ENCODE measurements around the gene PHRF1.
A peak's percentile ranks its signal among the peaks of the same experiment; 100 is the strongest.

Gene PHRF1

DNA sequence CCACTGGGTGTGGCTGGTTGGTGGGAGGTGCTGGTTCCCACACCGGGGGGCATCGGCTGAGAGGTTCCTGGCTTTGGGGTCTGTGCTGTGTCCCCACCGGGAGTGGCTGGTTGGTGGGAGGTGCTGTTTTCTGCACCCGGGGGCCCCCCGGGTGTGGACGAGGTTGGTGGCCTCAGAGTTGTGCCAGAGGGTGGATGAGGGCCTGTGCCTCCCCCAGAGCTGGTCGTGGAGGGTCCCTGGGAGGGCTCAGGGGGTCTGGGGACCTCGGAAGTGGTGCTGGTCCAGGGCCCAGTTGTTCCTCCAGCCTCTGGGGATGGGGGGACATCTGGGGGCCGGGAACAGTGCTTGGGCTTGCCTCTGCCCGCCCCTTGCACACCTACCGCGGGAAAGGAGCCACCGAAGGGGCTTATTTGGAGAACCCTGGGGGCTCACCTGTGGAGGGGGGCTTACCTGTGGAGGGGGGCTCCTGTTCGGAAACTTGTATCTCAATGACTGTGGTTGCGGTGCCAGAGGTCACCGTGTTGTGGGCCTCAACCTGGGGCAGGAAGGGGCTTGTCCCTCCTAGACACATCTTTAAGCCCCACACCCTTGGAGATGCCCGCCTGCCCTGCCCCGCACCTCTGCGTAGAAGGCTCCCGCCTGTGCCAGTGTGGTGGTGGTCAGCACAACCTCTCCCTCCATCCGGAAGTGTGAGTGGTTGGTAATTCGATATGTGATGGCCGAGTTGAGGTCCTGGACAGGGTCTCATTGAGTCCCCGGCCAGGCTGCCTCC lies 42.8 kb downstream of the PHRF1 start:
- no peak for DNase-seq (ENCODE audit: extremely low read depth, insufficient read length)
- TF ChIP-seq, protein P1, sequence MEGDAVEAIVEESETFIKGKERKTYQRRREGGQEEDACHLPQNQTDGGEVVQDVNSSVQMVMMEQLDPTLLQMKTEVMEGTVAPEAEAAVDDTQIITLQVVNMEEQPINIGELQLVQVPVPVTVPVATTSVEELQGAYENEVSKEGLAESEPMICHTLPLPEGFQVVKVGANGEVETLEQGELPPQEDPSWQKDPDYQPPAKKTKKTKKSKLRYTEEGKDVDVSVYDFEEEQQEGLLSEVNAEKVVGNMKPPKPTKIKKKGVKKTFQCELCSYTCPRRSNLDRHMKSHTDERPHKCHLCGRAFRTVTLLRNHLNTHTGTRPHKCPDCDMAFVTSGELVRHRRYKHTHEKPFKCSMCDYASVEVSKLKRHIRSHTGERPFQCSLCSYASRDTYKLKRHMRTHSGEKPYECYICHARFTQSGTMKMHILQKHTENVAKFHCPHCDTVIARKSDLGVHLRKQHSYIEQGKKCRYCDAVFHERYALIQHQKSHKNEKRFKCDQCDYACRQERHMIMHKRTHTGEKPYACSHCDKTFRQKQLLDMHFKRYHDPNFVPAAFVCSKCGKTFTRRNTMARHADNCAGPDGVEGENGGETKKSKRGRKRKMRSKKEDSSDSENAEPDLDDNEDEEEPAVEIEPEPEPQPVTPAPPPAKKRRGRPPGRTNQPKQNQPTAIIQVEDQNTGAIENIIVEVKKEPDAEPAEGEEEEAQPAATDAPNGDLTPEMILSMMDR (IDR thresholded peaks at IDR 0.05; ENCODE audit: insufficient read depth, low read length, poor library complexity, severe bottlenecking), result no peak
- peaks cover 7% of the 10 kb centered on the region for H3K36me3 ChIP-seq (ENCODE audit: control insufficient read depth, insufficient read depth, low read length)
- no peaks in the 10 kb centered on the region for H3K27me3 ChIP-seq (replicated peaks; ENCODE audit: control insufficient read depth, insufficient read depth, low read length)
- H3K4me3 ChIP-seq (replicated peaks; ENCODE audit: low read depth, low read length), result no peak overlapping the region

DNA sequence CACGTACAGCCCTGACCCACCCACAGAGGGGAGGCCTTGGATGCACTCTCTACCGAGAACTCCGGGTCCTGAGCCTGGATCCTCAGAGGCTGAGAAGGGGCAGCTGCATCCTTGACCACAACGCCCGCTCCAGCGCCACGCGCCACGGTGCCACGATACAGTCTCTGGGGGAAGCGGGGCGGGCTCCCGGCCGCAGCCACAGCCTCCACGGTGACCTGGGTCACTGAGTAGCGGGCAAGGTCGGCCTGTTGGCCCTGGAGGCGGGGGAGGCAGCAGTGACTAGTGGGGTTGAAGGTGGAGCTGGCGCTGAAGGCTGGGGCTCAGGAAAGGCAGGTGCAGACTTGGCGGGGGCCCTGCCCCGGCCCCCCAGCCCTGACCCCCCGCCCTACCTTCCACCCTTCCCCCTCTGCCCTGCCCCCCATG lies 43.4 kb downstream of the PHRF1 start:
- peaks cover 3% of the 10 kb centered on the region for H3K36me3 ChIP-seq (ENCODE audit: control insufficient read depth, insufficient read depth, low read length)
- TF ChIP-seq, protein P1 (IDR thresholded peaks at IDR 0.05; ENCODE audit: insufficient read depth, low read length, poor library complexity, severe bottlenecking), result no peak
- no peaks in the 10 kb centered on the region for H3K27me3 ChIP-seq (replicated peaks; ENCODE audit: control insufficient read depth, insufficient read depth, low read length)
- H3K4me3 ChIP-seq (replicated peaks; ENCODE audit: low read depth, low read length), result no peak overlapping the region
- DNase-seq (ENCODE audit: extremely low read depth, insufficient read length), result no peak

DNA sequence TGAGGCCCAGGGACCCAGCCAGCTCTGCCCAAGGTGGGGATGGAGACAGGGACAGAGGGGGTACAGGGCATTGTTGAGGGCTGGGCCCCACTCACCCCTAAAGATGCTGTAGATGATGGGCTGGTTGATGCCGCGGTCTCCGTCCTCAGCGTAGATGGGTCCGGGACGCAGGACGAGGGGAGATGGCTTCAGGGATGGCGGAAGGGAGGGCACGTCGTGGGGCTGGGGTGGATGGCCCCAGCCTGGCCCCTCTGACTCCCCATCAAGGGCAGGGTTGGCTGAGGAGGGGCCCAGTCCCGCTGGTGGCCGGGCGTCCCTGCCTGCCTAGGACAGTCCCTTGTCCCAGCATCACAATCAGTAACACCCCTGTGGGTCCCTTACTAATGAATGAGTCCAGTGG lies 43.9 kb downstream of the PHRF1 start:
- TF ChIP-seq, protein P1 (IDR thresholded peaks at IDR 0.05; ENCODE audit: insufficient read depth, low read length, poor library complexity, severe bottlenecking), result no peak
- peak; percentile 7 for DNase-seq (ENCODE audit: extremely low read depth, insufficient read length)
- Histone ChIP-seq H3K36me3 (ENCODE audit: control insufficient read depth, insufficient read depth, low read length) (peaks cover 2% of the 10 kb centered on the region), H3K4me3 (replicated peaks; ENCODE audit: low read depth, low read length) (no peak overlapping the region), H3K27me3 (replicated peaks; ENCODE audit: control insufficient read depth, insufficient read depth, low read length) (no peaks in the 10 kb centered on the region)

DNA sequence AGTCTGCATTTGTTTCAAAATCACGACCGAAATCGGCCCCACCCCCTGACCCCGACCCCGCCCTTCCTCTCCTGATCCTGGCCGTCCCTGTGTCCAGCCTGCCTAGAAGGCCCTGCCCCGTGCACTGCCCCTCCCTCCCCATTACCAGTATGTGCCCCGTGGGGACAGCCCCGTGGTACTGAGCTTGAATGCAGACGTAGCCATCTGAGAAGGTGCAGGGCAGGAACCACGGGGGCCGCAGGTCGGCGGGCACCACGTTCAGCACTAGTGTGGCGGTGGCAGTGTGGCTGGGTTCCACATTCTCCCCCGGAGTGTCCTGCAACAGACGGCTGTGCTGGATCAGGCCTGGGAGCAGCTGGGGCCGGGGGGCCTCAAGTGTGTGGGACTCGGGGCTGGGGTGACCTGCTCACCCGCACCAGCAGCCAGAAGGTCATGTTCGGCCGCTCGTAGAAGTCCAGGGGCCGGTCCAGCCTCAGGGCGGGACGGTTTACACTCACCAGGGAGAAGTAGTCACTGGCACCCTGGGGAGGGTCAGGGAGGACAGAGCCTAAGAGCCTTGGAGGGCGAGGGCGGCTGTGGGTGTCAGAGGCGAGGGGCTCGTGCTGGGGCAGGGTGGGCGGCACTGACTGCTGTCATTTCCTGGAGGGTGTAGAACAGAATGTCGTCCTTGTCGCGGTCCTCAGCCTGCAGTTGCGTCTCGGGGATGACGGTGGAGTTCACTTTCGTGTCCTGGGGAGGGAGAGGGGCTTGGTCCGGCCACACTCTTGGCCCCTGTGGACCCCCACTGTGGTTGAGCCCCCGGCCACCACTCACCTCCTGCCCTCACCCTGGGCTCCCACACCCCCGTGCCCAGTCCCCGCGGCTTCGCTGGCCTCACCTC lies 44.9 kb downstream of the PHRF1 start:
- TF ChIP-seq, protein P1 (IDR thresholded peaks at IDR 0.05; ENCODE audit: insufficient read depth, low read length, poor library complexity, severe bottlenecking), result no peak
- H3K4me3 ChIP-seq (replicated peaks; ENCODE audit: low read depth, low read length), result no peak overlapping the region
- DNase-seq (ENCODE audit: extremely low read depth, insufficient read length), result peak; percentile 11
- no peaks in the 10 kb centered on the region; the same call in 1 of the 2 replicates for H3K36me3 ChIP-seq (ENCODE audit: control insufficient read depth, insufficient read depth, low read length)
- no peaks in the 10 kb centered on the region for H3K27me3 ChIP-seq (replicated peaks; ENCODE audit: control insufficient read depth, insufficient read depth, low read length)

DNA sequence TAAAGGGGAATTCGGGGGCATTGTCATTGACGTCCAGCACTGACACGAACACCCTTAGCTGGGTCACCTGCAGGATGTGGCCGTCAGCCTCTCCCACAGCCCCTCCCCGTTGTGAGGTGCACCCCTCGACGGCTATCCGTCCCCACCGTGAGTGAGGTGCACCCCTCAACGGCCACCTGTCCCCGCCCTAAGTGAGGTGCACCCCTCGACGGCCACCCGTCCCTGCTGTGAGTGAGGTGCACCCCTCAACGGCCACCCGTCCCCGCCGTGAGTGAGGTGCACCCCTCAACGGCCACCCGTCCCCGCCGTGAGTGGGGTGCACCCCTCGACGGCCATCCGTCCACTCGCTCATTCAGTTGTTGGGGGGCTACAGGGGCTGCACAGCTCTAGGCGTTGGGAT lies 45.6 kb downstream of the PHRF1 start:
- DNase-seq (ENCODE audit: extremely low read depth, insufficient read length), result no peak
- Histone ChIP-seq H3K4me3 (replicated peaks; ENCODE audit: low read depth, low read length) (no peak overlapping the region), H3K27me3 (replicated peaks; ENCODE audit: control insufficient read depth, insufficient read depth, low read length) (no peaks in the 10 kb centered on the region), H3K36me3 (ENCODE audit: control insufficient read depth, insufficient read depth, low read length) (no peaks in the 10 kb centered on the region; the same call in 1 of the 2 replicates)
- TF ChIP-seq, protein P1 (IDR thresholded peaks at IDR 0.05; ENCODE audit: insufficient read depth, low read length, poor library complexity, severe bottlenecking), result no peak
